Inferior parietal cortex (tissue), 1 donor: ENCODE results near the gene CDH22.

Experiments
- DNase-seq: peaks from one replicate; pipeline ENCODE4 v3.0.0-alpha.2; 2016; ENCODE audit errors: extremely low spot score

CDH22 gene

DNA sequence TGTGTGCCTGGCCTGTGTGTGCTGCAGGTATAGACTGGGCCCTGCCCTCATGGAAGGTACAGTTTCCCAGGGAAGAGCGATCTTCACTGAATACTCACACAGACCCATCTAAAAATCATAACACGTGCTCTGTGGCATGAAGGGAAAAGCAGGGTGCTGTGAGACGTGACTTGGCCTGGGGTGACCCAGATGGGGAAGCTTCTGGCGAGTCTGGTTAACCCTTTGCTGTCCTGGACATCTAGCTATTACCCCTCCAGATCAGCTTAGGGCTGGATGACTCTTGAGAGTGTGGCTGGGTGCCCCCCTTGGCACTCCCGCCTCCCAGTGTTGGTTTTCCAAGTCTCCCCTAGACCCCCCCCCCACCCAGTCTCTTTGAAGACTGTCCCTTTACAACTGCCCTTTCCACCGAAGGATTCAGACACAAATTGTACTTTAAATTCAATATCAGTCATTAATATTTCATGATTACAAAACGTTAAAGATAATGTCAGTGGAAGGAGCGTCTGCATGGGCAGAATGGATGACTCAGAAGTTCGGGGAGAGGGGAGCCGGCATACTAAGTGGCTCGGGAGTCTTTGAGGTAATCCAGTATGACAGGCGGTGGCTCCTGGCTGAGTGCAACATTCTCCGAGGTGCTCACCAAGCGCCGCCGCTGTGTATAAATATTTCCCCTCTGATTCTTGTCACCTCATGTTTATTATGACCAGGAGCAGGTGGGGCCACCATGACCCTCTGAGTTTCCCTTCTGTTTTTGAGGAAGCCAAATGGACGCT is 112.8 kb downstream of the CDH22 start:
- DNase-seq: no peak

DNA sequence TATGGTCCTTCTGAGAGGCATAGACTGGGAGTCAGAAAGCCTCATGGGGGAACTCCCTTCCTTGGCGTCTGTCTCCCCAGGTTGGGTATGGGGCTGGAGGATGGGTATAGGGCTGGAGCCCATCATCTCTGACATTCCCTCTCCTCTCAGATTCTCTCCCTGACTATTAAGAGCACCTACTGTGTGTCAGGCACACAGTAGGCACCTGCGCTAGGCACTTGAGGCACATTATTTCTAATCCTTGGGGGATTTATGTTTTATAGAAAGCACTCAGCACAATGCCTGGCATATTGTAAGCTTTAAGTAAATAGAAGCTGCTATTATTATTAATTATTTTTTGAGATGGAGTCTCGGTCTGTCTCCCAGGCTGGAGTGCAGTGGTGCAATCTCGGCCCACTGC is 113.9 kb downstream of the CDH22 start:
- no peak for DNase-seq

DNA sequence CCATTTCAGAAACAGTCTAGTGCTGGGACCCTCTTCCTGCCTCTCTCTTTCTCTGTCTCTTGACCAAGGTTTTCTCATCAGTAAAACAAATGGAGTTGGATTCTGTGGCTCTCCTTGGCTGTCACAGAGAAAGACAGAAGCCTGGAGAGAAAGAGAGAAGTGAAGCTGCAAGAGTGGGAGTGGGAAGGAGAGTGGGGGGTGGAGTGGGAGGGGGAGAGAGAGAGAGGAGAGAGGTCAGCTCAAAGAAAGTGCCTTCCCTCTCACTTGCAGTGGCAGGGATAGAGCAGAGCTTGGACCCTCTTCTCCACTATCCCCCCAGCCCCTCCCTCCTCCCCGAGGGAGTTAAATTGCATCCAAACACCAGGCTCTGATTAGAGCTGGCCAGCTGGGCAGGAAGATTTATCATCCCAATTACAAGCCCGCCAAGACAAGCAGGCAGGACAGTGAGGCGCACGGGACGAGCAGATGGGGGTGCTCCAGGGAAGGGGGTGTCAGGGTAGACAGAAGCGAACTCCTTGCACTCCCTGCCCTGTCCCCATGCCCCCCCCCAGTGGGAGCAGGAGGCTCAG is 115.8 kb downstream of the CDH22 start:
- no peak for DNase-seq

DNA sequence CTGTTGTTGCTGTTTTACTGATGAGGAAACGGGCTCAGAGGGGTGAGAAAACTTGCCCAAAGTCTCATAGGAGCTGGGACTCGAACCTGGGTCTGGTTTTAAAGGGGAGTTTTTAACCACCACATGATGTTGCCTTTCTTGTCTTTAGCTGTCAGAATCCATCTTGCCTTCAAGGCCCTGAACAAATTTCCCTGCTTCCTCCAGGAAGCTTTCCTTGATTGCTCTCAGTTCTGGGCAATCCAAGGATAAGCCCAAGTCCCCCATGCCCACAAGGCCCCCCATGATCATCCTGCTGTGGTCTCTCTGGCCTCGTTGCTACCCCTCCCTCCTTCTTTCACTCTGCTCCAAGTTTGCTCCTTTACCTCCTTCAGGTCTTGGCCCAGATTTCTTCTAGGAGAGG is 116.7 kb downstream of the CDH22 start:
- DNase-seq: no peak

GRCh38 chr20:46191168-46191540 is 117.1 kb downstream of the CDH22 start:
- DNase-seq: no peak

GRCh38 chr20:46190478-46191167 is 117.7 kb downstream of the CDH22 start:
- no peak for DNase-seq

- no peak for DNase-seq
Measured at GRCh38 chr20:46188866-46189541, 119.3 kb downstream of the CDH22 start.

DNA sequence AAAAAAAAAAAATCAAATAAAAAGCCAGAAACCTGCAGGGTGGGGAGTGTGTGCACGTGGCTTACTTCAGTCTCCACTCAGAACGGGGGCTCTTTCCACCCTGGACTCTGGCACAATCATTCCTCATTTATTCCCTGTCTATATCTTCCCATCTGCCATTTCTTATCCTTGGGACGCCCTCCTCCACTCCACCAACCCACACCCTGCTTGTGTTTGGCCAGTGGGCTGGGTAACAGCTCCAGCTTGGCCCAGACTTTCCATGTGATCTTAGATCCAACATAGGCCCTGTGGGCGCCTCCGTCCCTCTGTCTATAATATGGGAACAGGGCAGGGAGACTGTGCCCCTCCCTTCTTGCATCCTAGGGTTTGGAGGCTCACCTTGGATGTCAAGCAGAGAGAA is 122.1 kb downstream of the CDH22 start:
- DNase-seq: no peak

GRCh38 chr20:46185353-46185752 is 122.9 kb downstream of the CDH22 start:
- DNase-seq: no peak

DNA sequence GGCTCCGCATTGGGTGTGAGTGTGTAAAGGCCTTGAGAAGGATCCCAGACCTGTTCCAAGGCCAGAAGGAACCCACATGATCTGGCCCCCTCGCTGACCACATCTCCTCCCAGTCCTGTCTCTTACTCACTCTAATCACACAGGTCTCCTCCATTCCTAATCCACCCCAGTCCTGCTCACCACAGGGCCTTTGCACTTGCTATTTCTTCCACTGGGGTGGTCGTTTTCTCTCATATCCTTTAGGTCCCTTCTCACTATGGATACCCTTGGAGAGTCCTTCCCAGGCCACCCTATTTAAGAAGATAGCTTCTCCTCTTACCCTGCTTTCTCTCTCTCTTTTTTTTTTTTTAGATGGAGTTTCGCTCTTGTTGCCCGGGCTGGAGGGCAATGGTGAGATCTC is 124.5 kb downstream of the CDH22 start:
- no peak for DNase-seq

GRCh38 chr20:46182276-46183200 is 125.8 kb downstream of the CDH22 start:
- DNase-seq: no peak

- DNase-seq: no peak
Measured at GRCh38 chr20:46179862-46180261, 128.4 kb downstream of the CDH22 start.

DNA sequence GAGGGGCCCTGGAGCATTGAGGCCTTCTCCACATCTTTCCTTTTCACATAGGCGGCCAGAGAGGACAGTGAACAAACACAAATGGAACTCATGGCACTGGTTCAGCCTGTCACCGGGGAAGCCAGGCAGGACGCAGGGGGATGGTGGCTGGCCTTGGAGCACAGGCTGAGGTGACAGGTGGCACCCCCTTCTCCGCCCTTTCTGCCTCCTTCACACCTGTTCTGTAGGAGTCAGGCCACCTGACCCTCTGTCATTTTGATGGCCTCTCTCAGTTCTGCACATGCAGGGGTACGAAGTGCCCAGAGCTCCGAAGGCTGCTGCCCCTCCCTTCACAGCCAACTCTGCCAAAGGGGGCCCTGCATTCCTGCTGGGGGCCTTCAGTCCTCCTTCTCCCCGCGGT is 129.4 kb downstream of the CDH22 start:
- DNase-seq: no peak

GRCh38 chr20:46177768-46178167 is 130.5 kb downstream of the CDH22 start:
- no peak for DNase-seq

DNA sequence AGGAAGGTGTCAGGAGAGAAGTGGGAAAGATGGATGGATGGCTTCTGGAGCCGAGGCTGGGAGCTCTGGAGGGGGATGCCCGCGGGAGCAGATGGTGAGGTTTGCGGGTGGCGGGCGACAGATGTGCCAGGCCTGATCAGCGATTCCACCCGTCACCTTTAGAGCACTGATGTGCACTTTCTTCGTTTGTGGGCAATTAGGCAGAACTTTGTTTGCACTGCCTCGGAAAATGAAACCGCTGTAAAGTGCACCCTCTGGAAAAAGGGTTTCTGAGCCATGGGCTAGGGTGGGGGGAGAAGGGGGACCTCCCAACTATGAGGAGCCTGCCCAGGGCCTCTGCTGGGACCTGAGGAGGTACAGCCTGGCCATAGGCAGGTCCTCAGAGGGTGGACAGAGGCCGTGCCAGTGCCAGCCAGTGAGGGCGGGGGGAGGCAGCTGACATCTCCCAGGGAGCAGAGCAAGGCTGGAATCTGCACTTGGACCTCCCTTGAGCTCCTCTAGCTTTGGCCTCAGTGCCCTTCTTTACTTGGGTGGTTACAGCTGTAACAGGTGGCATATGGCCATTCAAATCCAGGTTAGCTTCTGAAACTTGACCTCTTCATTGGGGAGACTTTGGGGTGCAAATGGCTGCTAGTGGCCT is 131.4 kb downstream of the CDH22 start:
- DNase-seq: no peak

GRCh38 chr20:46175127-46175494 is 133.2 kb downstream of the CDH22 start:
- no peak for DNase-seq

GRCh38 chr20:46174469-46175126 is 133.7 kb downstream of the CDH22 start:
- peak; percentile 20 for DNase-seq

- no peak for DNase-seq
Measured at GRCh38 chr20:46173652-46174468, 134.4 kb downstream of the CDH22 start.

GRCh38 chr20:46172961-46173536 is 135.2 kb downstream of the CDH22 start:
- DNase-seq: no peak
